HepG2 (cell line): ENCODE measurements around the gene ANAPC16. TPM values are rescaled to one million over a fixed set of nuclear protein-coding genes. Genes with fewer than 3 reads are reported as not detected.

Experiments used
- ATAC-seq: fragments of 200-7000 bp; cut with Tn5 transposase; 3 replicates; pipeline ENCODE4 v1.9.1; 2020; ENCODE audit warnings: mild to moderate bottlenecking, moderate library complexity
- BruUV-seq: library from RNA; stranded (reverse); fragments of 400-500 nt; replicated peaks from 2 replicates; lab custom pipeline; 2021; lab: Mats Ljungman, UMichigan
- CTCF ChIA-PET: fragments of 300-600 bp; formaldehyde crosslinking; extraction: SDS; loops from one replicate; lab custom pipeline; 2021; ENCODE audit warnings: low total read pairs, inconsistent platforms, low intra/inter-chr PET ratio; lab: Yijun Ruan, JAX
- POLR2A ChIA-PET: fragments of 350-600 bp; sonication (Branson Sonifier 250); formaldehyde crosslinking; loops from one replicate; lab custom pipeline; 2020; ENCODE audit warnings: antibody characterized with exemption, inconsistent platforms; lab: Yijun Ruan, JAX
- DNase-seq: peaks from one replicate; pipeline ENCODE4 v3.0.0-alpha.2; 2015; ENCODE audit warnings: low spot score
- FAIRE-seq: peaks from 3 replicates; lab custom pipeline; 2011; peaks lifted over from hg19 to GRCh38; lab: Jason Lieb, UNC
- H2AFZ ChIP-seq: one replicate; pipeline ENCODE4 v1.6.1; 2011; ENCODE audit warnings: low read length, inconsistent platforms
- H3K27ac ChIP-seq: fragments of 300-600 bp; 3 replicates; pipeline ENCODE4 v1.8.0; 2011; ENCODE audit warnings: mixed run types, mild to moderate bottlenecking, mixed read lengths, low read length, inconsistent platforms; ENCODE audit not compliant: insufficient read depth; ENCODE audit errors: extremely low read length
- H3K27me3 ChIP-seq, 2 experiments: fragments of 200-600 bp in 1 of 2; 2 replicates in 1 of 2; 3 replicates in 1 of 2; pipeline versions ENCODE4 v1.6.0 to v1.8.0; 2011; ENCODE audit warnings: low read length in 2 of 2, mild to moderate bottlenecking in 2 of 2, moderate library complexity in 2 of 2, inconsistent platforms in 1 of 2; ENCODE audit not compliant: insufficient read depth in 2 of 2, control insufficient read depth in 1 of 2
- H3K36me3 ChIP-seq, 2 experiments: fragments of 200-600 bp in 1 of 2; replicated peaks in 1 of 2; 2 replicates in 1 of 2; 3 replicates in 1 of 2; pipeline versions ENCODE4 v1.5.1 to v1.8.0; 2011; ENCODE audit warnings: low read length in 2 of 2, inconsistent platforms in 1 of 2; ENCODE audit not compliant: insufficient read depth in 2 of 2, control insufficient read depth in 1 of 2
- H3K4me1 ChIP-seq: 2 replicates; pipeline ENCODE4 v1.5.1; 2012; ENCODE audit warnings: low read length, inconsistent platforms; ENCODE audit not compliant: insufficient read depth
- H3K4me2 ChIP-seq: 2 replicates; pipeline ENCODE4 v1.6.0; 2011; ENCODE audit warnings: low read depth, low read length, inconsistent platforms
- H3K4me3 ChIP-seq, 3 experiments: fragments of 200-600 bp in 1 of 3; sonication (generic), shearing (Covaris generic) in 1 of 3; replicated peaks in 1 of 3; 2 replicates each; pipeline ENCODE4 v1.5.1; 2011 to 2016; ENCODE audit warnings: low read length in 3 of 3, inconsistent platforms in 2 of 3, low read depth in 2 of 3, mild to moderate bottlenecking in 2 of 3, control low read depth in 1 of 3, mixed read lengths in 1 of 3; ENCODE audit not compliant: insufficient read depth in 1 of 3
- H3K79me2 ChIP-seq: one replicate; pipeline ENCODE4 v1.6.1; 2011; ENCODE audit warnings: low read length, inconsistent platforms; ENCODE audit not compliant: insufficient read depth
- H3K9ac ChIP-seq: 2 replicates; pipeline ENCODE4 v1.6.0; 2011; ENCODE audit warnings: mild to moderate bottlenecking, low read depth, low read length, inconsistent platforms; ENCODE audit not compliant: insufficient read depth
- H3K9me3 ChIP-seq: 2 replicates; pipeline ENCODE4 v1.5.1; 2012; ENCODE audit warnings: mild to moderate bottlenecking, low read length
- H4K20me1 ChIP-seq: 2 replicates; pipeline ENCODE4 v1.6.0; 2011; ENCODE audit warnings: inconsistent platforms, mild to moderate bottlenecking, low read length, moderate library complexity; ENCODE audit not compliant: insufficient read depth
- CC2D1A ChIP-seq: sonication (generic); formaldehyde crosslinking; IDR thresholded peaks from 2 replicates; pipeline ENCODE4 v1.8.1; 2023; ENCODE audit warnings: mild to moderate bottlenecking, missing genetic modification reagents
- CENPX ChIP-seq: sonication (generic); formaldehyde crosslinking; IDR thresholded peaks from 2 replicates; pipeline ENCODE4 v1.9.0; 2021; ENCODE audit warnings: mild to moderate bottlenecking, missing genetic modification reagents, moderate library complexity
- FOXA1 ChIP-seq, 2 experiments: fragments of 450-650 bp in 1 of 2; sonication (generic) in 1 of 2; formaldehyde crosslinking in 1 of 2; IDR thresholded peaks; 2 replicates each; pipeline versions ENCODE4 v1.4.0 to v1.6.1; 2016 to 2020; ENCODE audit warnings: missing genetic modification reagents in 1 of 2
- KAT2B ChIP-seq: fragments of 150-350 bp; IDR thresholded peaks from 2 replicates; pipeline ENCODE4 v1.6.1; 2014; ENCODE audit warnings: low read depth, low read length, borderline replicate concordance
- MAFK ChIP-seq, 2 experiments: IDR thresholded peaks in 1 of 2; conservative IDR thresholded peaks in 1 of 2; 2 replicates each; pipeline ENCODE4 v1.6.1; 2011; ENCODE audit warnings: improper control_type of control experiment in 2 of 2, low read length in 2 of 2
- MTA1 ChIP-seq: sonication (generic); formaldehyde crosslinking; IDR thresholded peaks from 2 replicates; pipeline ENCODE4 v1.4.0; 2020; ENCODE audit warnings: missing genetic modification reagents, mild to moderate bottlenecking, borderline replicate concordance
- PHF5A ChIP-seq: IDR thresholded peaks from one replicate; pipeline ENCODE4 v1.6.1; 2018; ENCODE audit warnings: low read depth, missing genetic modification reagents; ENCODE audit not compliant: unreplicated experiment
- RFX5 ChIP-seq: IDR thresholded peaks from 2 replicates; pipeline ENCODE4 v1.6.1; 2011; ENCODE audit warnings: low read depth, low read length, improper control_type of control experiment
- SIX1 ChIP-seq: sonication (generic); formaldehyde crosslinking; IDR thresholded peaks from 2 replicates; pipeline ENCODE4 v1.4.0; 2020; ENCODE audit warnings: missing genetic modification reagents, borderline replicate concordance
- SOX5 ChIP-seq: IDR thresholded peaks from 2 replicates; pipeline ENCODE4 v1.6.1; 2016; ENCODE audit warnings: borderline replicate concordance
- TEAD2 ChIP-seq: sonication (generic); formaldehyde crosslinking; IDR thresholded peaks from 2 replicates; pipeline ENCODE4 v1.9.0; 2021; ENCODE audit warnings: missing genetic modification reagents
- ZBTB38 ChIP-seq: sonication (generic); formaldehyde crosslinking; IDR thresholded peaks from 2 replicates; pipeline ENCODE4 v1.5.1; 2020; ENCODE audit warnings: mild to moderate bottlenecking, missing genetic modification reagents
- ZNF160 ChIP-seq: sonication (generic); formaldehyde crosslinking; IDR thresholded peaks from 2 replicates; pipeline ENCODE4 v1.8.0; 2022; ENCODE audit warnings: mild to moderate bottlenecking, inconsistent platforms, missing genetic modification reagents
- ZNF773 ChIP-seq: sonication (generic); formaldehyde crosslinking; IDR thresholded peaks from 2 replicates; pipeline ENCODE4 v1.4.0; 2020; ENCODE audit warnings: missing genetic modification reagents, borderline replicate concordance
- ZNF782 ChIP-seq: sonication (generic); formaldehyde crosslinking; IDR thresholded peaks from 2 replicates; pipeline ENCODE4 v1.4.0; 2020; ENCODE audit warnings: missing genetic modification reagents, mild to moderate bottlenecking, borderline replicate concordance
- ZSCAN20 ChIP-seq: sonication (generic); formaldehyde crosslinking; IDR thresholded peaks from 2 replicates; pipeline ENCODE4 v1.4.0; 2020; ENCODE audit warnings: missing genetic modification reagents, mild to moderate bottlenecking, borderline replicate concordance
- WGBS: methylation state at CpG from one replicate; pipeline ENCODE4 v1.1.6; 2017; ENCODE audit warnings: low lambda C conversion rate; 5-methylcytosine and 5-hydroxymethylcytosine counted together
- in situ Hi-C: cut with HindIII; loops from 2 replicates; pipeline ENCODE4 v1.10.0; 2017; ENCODE audit warnings: low pct_unique_long_range_greater_than_20kb; ENCODE audit not compliant: extremely low pct_ligation_motif_present
- intact Hi-C: fragments of 100-400 bp; cut with micrococcal nuclease; formaldehyde crosslinking; loops from one replicate; pipeline ENCODE4 v1.10.0; 2022; ENCODE audit not compliant: unreplicated experiment
- polyA plus RNA-seq, 8 experiments: library from polyadenylated mRNA; depleted of rRNA in 3 of 8; stranded (reverse) in 7 of 8; unstranded in 1 of 8; fragments of >200 nt; fragmentation: Illumina TruSeq in 4 of 8; extraction: Trizol in 4 of 8; gene quantifications; 2 replicates each; pipeline versions ENCODE4 v1.2.1 to v1.2.3, GENCODE V29; 2011 to 2016; ENCODE audit warnings: low read depth in 4 of 8, missing spikeins in 1 of 8, mixed read lengths in 1 of 8; ENCODE audit not compliant: insufficient read depth in 1 of 8
- total RNA-seq, 5 experiments: library from RNA; depleted of rRNA; stranded (reverse); fragments of >200 nt; fragmentation: Illumina TruSeq; extraction: Trizol; gene quantifications; 2 replicates each; pipeline ENCODE4 v1.2.3, GENCODE V29; 2016; ENCODE audit warnings: low read depth in 1 of 5
- TF ChIP-seq, protein P1 (sequence below): sonication (generic); formaldehyde crosslinking; IDR thresholded peaks from 2 replicates; pipeline ENCODE4 v1.5.0; 2020; ENCODE audit warnings: missing genetic modification reagents, mild to moderate bottlenecking, borderline replicate concordance
- TF ChIP-seq, protein P2 (sequence below): sonication (generic); formaldehyde crosslinking; IDR thresholded peaks from 2 replicates; pipeline ENCODE4 v1.8.0; 2022; ENCODE audit warnings: missing genetic modification reagents, mild to moderate bottlenecking, borderline replicate concordance
- TF ChIP-seq, protein P3 (sequence below): sonication (generic); formaldehyde crosslinking; IDR thresholded peaks from 2 replicates; pipeline ENCODE4 v1.4.0; 2020; ENCODE audit warnings: mild to moderate bottlenecking, low read depth, missing genetic modification reagents

ANAPC16 gene
- total and polyA plus RNA-seq, 2 of the 13 experiments (the other 11 are each of a cell fraction or from before 2014, with no cell fraction given), result 74.8 to 89.4 TPM

DNA sequence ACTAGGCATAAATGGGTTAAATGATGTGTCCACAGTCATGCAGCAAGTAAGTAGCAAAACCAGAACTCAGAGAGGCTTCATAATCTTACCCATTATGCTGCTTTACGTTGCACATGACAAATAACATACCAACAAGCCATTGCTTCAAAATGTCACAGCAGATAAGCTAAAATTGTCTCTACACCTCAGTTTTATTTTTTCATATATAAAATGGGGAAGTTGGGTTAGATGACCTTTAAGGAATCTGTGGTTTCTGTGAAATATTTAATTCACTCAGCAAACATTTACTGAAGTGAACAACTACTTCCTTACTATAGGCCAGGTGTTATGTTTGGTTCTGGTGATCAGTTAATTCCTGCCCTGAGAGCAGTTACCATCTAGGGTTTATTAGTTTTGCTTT, 2.5 kb downstream of the ANAPC16 start:
- no peak overlapping the region for H2AFZ ChIP-seq
- peaks cover 45% of the 10 kb centered on the region for H3K79me2 ChIP-seq
- no peaks in the 10 kb centered on the region for H3K27me3 ChIP-seq
- H3K4me1 ChIP-seq, result peaks cover 59% of the 10 kb centered on the region
- FAIRE-seq, result no peak
- no peak for TF ChIP-seq ZNF773 (CRISPR knock-in tag)
- TF ChIP-seq FOXA1 (IDR thresholded peaks at IDR 0.05), result no peak
- TF ChIP-seq FOXA1 (CRISPR knock-in tag; IDR thresholded peaks at IDR 0.05), result no peak
- TF ChIP-seq MTA1 (CRISPR knock-in tag), result no peak
- TF ChIP-seq ZSCAN20 (CRISPR knock-in tag), result no peak
- TF ChIP-seq ZBTB38 (CRISPR knock-in tag), result no peak
- TF ChIP-seq, protein P1, sequence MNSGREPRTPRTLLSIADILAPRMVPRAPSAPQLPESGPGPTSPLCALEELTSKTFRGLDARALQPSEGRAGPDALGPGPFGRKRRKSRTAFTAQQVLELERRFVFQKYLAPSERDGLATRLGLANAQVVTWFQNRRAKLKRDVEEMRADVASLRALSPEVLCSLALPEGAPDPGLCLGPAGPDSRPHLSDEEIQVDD (CRISPR knock-in tag), result no peak
- no peak for TF ChIP-seq SIX1 (CRISPR knock-in tag)
- no peak for TF ChIP-seq ZNF782 (CRISPR knock-in tag)
- TF ChIP-seq PHF5A (CRISPR knock-in tag), result no peak
- TF ChIP-seq KAT2B, result no peak
- TF ChIP-seq CENPX (CRISPR knock-in tag), result no peak
- no peak for TF ChIP-seq TEAD2
- TF ChIP-seq MAFK (conservative IDR thresholded peaks at IDR 0.05 in 1 of 2, IDR thresholded peaks at IDR 0.05 in 1 of 2; ENCODE audit: low read length in 2 of 2), result no peak
- no peak for TF ChIP-seq RFX5
- TF ChIP-seq, protein P2, sequence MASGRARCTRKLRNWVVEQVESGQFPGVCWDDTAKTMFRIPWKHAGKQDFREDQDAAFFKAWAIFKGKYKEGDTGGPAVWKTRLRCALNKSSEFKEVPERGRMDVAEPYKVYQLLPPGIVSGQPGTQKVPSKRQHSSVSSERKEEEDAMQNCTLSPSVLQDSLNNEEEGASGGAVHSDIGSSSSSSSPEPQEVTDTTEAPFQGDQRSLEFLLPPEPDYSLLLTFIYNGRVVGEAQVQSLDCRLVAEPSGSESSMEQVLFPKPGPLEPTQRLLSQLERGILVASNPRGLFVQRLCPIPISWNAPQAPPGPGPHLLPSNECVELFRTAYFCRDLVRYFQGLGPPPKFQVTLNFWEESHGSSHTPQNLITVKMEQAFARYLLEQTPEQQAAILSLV (CRISPR knock-in tag), result no peak
- TF ChIP-seq CC2D1A (CRISPR knock-in tag), result no peak
- TF ChIP-seq, protein P3, sequence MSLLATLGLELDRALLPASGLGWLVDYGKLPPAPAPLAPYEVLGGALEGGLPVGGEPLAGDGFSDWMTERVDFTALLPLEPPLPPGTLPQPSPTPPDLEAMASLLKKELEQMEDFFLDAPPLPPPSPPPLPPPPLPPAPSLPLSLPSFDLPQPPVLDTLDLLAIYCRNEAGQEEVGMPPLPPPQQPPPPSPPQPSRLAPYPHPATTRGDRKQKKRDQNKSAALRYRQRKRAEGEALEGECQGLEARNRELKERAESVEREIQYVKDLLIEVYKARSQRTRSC (CRISPR knock-in tag), result no peak
- TF ChIP-seq ZNF160 (CRISPR knock-in tag), result no peak
- no peak for TF ChIP-seq SOX5
- TF ChIP-seq, all 625 proteins: peak for 0
- no peak overlapping the region for H3K27ac ChIP-seq
- H4K20me1 ChIP-seq, result peaks cover 4% of the 10 kb centered on the region; the same call in 1 of the 2 replicates
- WGBS, result 94% methylated on average over 1 of the region's 1 CpG
- ATAC-seq (no peak), DNase-seq (no peak)
- POLR2A ChIA-PET, result interaction anchor here (0.7 to 3.8 kb wide), 3 partner anchors 56 to 112 kb away, joined by 4 to 47 read pairs (median 5); partner anchors contain the start of gene DDIT4
- in situ Hi-C loops, result no loop called here
- CTCF ChIA-PET, result no interaction called here
- peaks cover 3 to 6% of the 10 kb centered on the region in 2 experiments; a peak in 3 of 5 replicates for H3K36me3 ChIP-seq
- BruUV-seq, result no TSS peak
- no peak overlapping the region; the same call in 1 of the 2 replicates for H3K9ac ChIP-seq
- intact Hi-C loops, result loop anchor here (10.0 kb wide), 1 partner anchor 264 kb away; no protein-coding TSS in a partner anchor
- H3K4me2 ChIP-seq, result 0 out of 2 replicates have a peak overlapping the region, but pooled peaks have one; percentile 45
- H3K9me3 ChIP-seq, result no peaks in the 10 kb centered on the region
- H3K4me3 ChIP-seq, result no peak overlapping the region
